HG02943 (cell line): Measurements from ENCODE around the gene CIT.

Experiments
- ATAC-seq: cut with Tn5 transposase; IDR thresholded peaks from one replicate; pipeline ENCODE4 v1.9.1; 2021; ENCODE audit warnings: mild to moderate bottlenecking, low read depth, moderate library complexity; ENCODE audit not compliant: unreplicated experiment

Gene CIT

GRCh38 chr12:119705182-119705581 is 171.9 kb downstream of the CIT start:
- no peak for ATAC-seq

- no peak for ATAC-seq
These were observed 172.9 kb downstream of the CIT start for GRCh38 chr12:119704065-119704747.

- no peak for ATAC-seq
These were observed 177.0 kb downstream of the CIT start for GRCh38 chr12:119700078-119700477.

DNA sequence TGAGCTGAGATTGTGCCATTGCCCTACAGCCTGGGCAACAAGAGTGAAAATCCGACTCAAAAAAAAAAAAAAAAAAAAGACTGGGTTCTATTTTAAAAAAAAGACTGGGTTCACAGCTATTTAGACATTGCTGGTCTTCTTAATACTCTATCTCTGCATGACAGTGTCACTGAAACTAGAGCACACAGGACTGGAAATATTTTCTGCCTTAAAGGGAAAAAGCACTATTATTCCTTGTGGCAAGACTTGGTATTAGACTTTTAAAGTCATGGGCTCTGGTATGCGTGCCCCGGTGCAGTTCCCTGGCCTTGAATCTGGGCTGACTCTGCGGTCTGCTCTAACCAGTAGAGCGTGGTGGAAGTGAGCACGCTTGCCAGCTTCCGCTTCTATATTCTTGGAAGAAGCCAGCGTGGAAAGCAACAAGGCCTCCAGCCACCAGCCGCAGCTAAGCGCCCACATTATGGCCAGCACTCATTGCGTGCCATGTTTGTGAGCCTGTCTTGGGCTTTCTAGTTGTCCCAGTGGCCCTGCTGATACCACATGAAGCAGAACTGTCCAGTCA is 177.8 kb downstream of the CIT start:
- ATAC-seq: no peak

GRCh38 chr12:119696943-119697342 is 180.2 kb downstream of the CIT start:
- no peak for ATAC-seq

DNA sequence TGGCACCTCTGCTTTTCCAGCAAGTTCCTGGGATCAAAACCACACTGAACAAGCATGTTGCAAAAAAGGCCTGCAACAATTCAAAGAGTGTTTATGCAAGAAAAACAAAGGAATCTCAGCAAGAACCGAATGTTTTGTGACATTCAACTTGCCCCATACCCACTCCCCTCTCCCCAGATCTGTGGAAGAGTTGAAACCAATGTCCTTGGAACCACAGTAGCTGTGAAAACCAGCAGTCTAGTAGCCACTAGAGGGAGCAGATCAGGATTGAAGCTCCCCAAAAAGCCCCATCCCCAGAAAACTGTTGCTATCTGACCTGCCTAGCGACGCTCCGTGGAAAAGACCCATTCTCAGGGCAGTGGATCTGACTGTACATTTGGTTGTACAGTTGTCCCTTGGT is 182.1 kb downstream of the CIT start:
- ATAC-seq: no peak

- ATAC-seq: no peak
These were observed 183.0 kb downstream of the CIT start for GRCh38 chr12:119694111-119694510.

DNA sequence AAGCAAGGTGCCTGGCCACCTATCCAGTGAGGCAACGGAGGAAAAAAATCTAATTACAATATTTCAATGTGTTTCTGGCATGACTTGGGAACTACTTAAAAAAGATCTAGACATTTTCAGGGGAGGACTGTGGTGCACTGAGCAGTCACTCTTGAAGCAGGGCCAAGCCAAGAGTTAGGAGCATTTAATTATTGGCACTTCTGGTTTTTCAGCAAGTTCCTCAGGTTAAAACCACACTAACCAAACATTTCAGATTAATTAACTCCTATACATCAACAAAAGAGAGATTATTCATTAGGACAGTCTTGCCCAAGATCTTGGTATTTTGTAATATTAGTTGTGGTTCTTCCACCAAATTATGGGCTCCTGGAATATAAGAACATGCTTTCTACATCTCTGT is 183.6 kb downstream of the CIT start:
- no peak for ATAC-seq

DNA sequence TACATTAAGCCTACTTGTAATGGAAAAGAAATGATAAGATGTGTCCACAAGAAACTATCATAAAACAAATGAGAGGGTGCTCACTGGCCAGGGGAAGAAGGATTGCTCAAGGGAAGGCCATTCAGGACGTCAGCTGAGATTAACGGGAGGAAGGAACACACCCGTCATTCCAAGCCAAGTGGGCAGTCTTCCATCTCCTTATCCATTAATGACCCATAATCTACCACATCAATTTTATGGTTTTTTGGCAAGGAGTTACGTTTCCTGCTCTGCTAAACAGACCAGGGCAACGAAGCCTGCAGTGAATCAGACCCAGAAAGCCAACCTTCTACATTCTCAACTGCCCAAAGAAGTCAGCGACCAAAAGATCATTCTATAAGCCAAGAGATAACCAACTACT is 184.1 kb downstream of the CIT start:
- ATAC-seq: no peak

DNA sequence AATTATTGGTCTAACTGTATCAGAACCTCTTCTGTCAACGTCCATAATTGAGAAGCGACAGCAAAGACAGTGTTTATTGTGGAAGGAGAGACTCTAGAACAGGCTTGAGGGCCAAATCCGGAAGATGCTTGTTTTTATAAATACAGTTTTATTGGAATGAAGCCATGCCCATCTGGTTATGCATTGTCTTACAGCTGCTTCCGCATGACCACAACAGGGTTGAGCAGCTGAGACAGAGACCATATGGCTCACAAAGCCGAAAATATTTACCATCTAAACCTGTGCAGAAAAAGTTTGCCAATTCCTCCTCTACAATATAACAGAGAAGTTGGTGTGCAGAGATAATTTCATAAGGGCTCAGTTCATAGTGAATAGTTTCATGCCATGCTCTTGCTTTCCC is 184.7 kb downstream of the CIT start:
- ATAC-seq: no peak

DNA sequence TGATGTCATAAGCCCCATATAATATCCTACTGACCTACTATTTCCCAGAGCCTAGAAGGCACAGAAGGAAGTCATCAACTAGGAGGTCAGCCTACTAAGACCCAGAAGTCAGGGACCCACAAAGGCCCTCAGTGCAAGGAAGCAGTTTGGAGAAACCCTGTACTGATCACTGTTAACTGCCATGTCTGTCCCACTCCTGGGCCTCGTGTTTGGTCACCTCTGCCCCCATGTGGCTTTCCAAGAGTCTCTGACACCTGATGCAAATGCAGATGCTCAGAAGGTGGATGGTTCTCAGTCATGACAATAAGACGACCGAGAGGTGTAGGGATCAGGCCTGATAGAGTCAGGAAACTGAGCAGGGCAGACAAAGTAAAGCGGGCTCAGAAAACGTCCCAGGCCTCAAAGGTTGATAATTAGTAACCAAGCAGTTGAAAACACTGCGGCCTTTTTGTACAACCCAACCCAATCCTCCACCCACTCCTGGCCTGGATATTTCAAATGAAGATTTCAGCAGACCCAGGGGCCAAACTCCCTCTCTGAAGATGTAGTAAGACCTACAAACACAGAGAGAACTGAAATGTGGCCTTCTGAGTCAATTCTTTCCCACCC is 185.8 kb downstream of the CIT start:
- no peak for ATAC-seq

- no peak for ATAC-seq
These were observed 187.1 kb downstream of the CIT start for GRCh38 chr12:119689935-119690500.

DNA sequence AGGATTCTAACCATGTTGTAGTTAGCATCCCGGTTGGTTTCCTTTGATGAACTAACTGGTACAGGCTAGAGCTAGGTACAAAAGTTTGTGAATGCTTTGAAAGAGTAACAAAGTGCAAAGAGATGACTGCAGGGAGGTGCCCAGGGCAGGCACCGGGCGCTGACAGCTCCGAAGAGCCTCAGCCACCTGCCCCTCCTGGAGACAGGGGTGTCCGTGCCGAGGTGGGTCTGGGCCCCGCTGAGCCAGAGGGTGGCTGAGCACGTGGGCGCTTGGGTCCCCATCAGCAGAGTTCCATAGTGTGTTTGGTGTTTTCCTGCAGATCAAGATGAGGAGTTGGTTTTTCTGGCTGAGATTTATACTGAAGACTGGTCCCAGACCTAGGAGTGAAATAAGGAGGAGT is 189.2 kb downstream of the CIT start:
- no peak for ATAC-seq

- no peak for ATAC-seq
These were observed 189.7 kb downstream of the CIT start for GRCh38 chr12:119687406-119687805.

DNA sequence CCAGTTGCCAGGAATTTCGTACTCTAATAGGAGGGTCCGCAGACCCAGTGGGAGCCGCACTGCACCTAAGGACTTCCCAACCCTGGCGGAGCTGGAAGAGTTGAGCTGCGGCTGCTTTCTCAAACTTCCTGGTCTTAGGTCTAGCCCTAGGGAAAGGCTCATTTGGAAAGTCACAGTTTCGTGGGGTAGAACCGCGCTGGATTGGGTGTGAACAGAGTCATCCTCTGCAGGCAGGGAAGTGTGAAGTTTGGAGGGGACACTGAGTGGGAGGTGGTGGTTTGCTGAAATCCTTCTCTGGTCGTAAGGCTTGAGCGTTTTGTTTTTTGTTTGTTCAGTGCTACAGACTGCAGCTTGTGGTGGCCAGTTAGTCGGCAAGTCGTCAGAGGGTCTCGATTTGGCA is 190.3 kb downstream of the CIT start:
- no peak for ATAC-seq

DNA sequence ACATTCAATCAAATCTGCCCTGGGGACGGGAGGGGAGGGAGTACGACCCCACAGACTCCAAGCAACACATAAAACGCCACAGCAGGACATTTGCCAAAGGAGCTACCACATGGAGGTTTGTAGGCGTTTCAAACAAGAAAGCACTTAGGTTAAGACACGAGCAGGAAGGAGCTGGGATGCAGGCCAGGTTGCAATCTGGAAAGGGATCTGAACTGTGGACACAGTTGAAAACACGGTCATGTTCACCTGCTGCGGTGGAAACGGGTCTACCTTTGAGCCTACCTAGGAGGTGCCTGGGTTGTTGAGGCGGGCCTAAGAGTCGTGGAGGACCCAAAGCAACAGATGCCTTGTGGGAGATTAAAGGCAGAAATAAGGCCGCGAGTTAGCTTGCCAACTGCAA is 190.8 kb downstream of the CIT start:
- ATAC-seq: no peak

- ATAC-seq: no peak
These were observed 191.7 kb downstream of the CIT start for GRCh38 chr12:119685375-119685774.

DNA sequence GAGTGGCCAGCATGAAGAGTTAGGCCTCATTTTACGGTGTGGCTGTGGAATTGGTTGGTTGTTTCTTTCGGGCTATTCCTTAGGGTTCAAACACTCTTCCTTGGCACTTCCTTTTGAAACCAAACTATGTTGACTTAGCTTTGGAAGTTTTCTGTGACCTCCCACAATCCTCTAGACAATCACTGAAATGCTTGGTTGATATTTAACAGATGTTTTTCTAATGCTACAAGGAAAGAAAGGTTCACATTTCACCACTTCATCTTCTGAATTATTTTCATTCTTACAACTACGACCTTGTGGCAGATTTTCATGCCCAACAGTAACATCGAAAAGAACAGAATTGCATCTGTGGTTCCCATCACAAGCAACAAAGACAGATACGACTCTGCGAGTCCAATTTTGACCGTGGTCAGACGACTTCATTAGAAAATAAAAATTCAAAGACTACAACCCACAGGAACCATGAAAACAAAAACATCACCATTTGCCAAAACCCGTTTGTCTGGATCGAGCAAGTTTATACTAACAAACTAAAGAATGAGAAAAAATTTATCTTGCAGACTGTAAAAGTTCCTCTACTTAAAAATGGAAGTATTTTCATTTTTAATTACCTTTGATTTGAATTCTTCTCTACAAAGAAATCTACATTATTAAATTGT is 192.3 kb downstream of the CIT start:
- no peak for ATAC-seq

DNA sequence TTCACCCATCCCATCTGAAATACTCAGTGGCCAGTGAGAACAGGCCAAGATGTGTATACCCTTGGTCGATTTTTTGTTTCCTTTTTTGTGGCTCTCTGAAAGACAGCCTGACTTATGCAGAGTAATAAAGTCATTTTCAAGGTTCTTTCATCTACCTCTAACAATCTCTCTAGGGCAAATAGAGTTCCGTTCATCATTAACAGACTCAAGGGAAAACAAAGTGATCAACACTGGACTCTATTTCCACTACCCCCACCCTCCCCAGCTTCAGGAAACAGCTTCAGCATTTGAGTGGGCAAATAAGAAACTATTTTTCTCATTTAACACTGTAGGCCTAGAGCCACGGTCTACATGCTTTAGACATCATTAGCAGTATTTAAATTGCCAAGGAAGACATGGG is 193.3 kb downstream of the CIT start:
- ATAC-seq: no peak

DNA sequence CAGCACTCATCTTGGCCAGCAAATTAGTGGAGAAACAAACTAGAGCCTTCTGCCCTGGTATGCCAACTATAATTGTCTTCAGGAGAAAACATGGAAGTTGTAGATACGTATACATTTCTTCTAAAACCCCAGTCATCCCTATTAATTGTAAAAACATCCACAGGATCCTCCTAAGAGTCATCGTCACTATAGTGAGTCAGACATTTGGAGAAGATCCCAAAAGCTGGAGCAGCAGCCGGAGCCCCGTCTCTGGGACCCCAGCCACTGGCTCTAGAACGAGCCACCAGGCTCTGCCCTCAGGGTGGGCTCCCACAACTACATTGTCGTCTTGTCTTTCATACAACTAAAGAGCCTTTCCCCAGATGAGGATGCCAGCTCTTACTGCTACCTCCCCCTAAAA is 193.7 kb downstream of the CIT start:
- ATAC-seq: no peak

DNA sequence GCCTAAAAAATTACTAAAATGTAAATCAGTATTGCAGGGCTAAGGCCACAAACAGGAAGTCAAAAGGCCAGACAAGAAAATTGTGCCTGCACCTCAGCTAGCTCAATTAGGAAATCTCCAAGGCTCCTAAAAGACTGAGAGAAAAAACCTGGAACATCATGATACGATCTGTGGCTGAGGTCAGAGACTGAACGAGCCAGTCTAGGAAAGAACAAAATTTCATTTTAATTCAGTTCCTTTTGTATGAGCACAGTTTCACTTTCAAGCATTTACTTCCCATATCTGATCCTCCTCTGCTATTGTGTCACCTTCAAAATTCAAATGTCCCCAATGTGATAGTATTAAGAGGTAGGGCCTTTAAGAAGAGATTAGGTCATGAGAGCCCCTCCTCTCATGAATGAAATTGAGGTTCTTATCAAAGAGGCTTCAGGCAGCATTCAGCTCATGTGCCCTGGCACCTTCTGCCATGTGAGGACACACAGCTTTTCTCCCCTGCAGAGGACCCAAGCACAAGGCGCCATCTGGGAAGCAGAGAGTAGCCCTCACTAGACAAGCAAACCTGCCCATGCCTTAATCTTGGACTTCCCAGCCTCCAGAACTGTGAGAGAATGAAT is 194.4 kb downstream of the CIT start:
- ATAC-seq: no peak
